OCI-LY7 (cell line): ENCODE measurements around the gene KAZN. TPM values are rescaled to one million over a fixed set of nuclear protein-coding genes. Genes with fewer than 3 reads are reported as not detected.

ENCODE experiments used
- BruUV-seq: library from RNA; stranded (reverse); fragments of 400-500 nt; replicated peaks from 2 replicates; lab custom pipeline; 2021; lab: Mats Ljungman, UMichigan
- CTCF ChIA-PET: fragments of 300-600 bp; sonication (Branson Sonifier 250); formaldehyde crosslinking; loops from one replicate; lab custom pipeline; 2022; ENCODE audit warnings: antibody characterized with exemption; ENCODE audit not compliant: unreplicated experiment; lab: Charles Lee
- POLR2A ChIA-PET: fragments of 300-600 bp; sonication (Branson Sonifier 250); formaldehyde crosslinking; loops from one replicate; lab custom pipeline; 2022; ENCODE audit warnings: antibody characterized with exemption; lab: Charles Lee
- DNase-seq: peaks from one replicate; pipeline ENCODE4 v3.0.0-alpha.2; 2015; ENCODE audit warnings: low spot score
- H2AFZ ChIP-seq: fragments of 200-600 bp; sonication (generic), shearing (Covaris generic); 2 replicates; pipeline ENCODE4 v1.6.1; 2014; ENCODE audit warnings: mild to moderate bottlenecking, antibody characterized with exemption, low read length, moderate library complexity
- H3K27ac ChIP-seq: fragments of 200-600 bp; sonication (generic); 2 replicates; pipeline ENCODE4 v1.5.1; 2014; ENCODE audit warnings: mixed run types, low read depth, mild to moderate bottlenecking, moderate library complexity, low read length, inconsistent platforms; ENCODE audit not compliant: poor library complexity, severe bottlenecking
- H3K36me3 ChIP-seq: fragments of 200-600 bp; sonication (generic); 2 replicates; pipeline ENCODE4 v1.6.1; 2014; ENCODE audit warnings: mild to moderate bottlenecking, antibody characterized with exemption, low read length, moderate library complexity, mixed read lengths; ENCODE audit not compliant: insufficient read depth
- H3K4me1 ChIP-seq: fragments of 200-600 bp; sonication (generic); 2 replicates; pipeline ENCODE4 v1.5.1; 2014; ENCODE audit warnings: mild to moderate bottlenecking, low read length; ENCODE audit not compliant: insufficient read depth, poor library complexity, severe bottlenecking
- H3K4me2 ChIP-seq: fragments of 200-600 bp; sonication (generic); 2 replicates; pipeline ENCODE4 v1.6.1; 2014; ENCODE audit warnings: mild to moderate bottlenecking, low read length
- H3K4me3 ChIP-seq: fragments of 200-600 bp; sonication (generic); 2 replicates; pipeline ENCODE4 v1.5.1; 2014; ENCODE audit warnings: mild to moderate bottlenecking, low read depth, low read length; ENCODE audit not compliant: poor library complexity, severe bottlenecking
- H3K79me2 ChIP-seq: fragments of 200-600 bp; sonication (generic); 2 replicates; pipeline ENCODE4 v1.6.1; 2016; ENCODE audit warnings: low read depth, mild to moderate bottlenecking, low read length, moderate library complexity, mixed read lengths; ENCODE audit not compliant: insufficient read depth
- H3K9me2 ChIP-seq: fragments of 200-600 bp; sonication (generic); 2 replicates; pipeline ENCODE4 v1.6.1; 2016; ENCODE audit warnings: mild to moderate bottlenecking, low read length, mixed read lengths; ENCODE audit not compliant: insufficient read depth
- H3K9me3 ChIP-seq: fragments of 200-600 bp; sonication (generic); 2 replicates; pipeline ENCODE4 v1.6.1; 2014; ENCODE audit warnings: mild to moderate bottlenecking, mixed run types, low read length, mixed read lengths
- H4K20me1 ChIP-seq: fragments of 200-600 bp; sonication (generic); 2 replicates; pipeline ENCODE4 v1.6.1; 2014; ENCODE audit warnings: mild to moderate bottlenecking, antibody characterized with exemption, low read length, moderate library complexity, mixed read lengths; ENCODE audit not compliant: insufficient read depth
- EZH2phosphoT487 ChIP-seq: fragments of 200-600 bp; sonication (generic); IDR thresholded peaks from 2 replicates; pipeline ENCODE4 v1.6.1; 2018; ENCODE audit warnings: low read depth, borderline replicate concordance, mild to moderate bottlenecking, mixed run types, antibody characterized with exemption, low read length, moderate library complexity, mixed read lengths
- intact Hi-C: fragments of 100-400 bp; cut with micrococcal nuclease; formaldehyde crosslinking; loops from one replicate; pipeline ENCODE4 v1.10.0; 2022; ENCODE audit not compliant: unreplicated experiment
- total RNA-seq, 2 experiments: library from RNA; depleted of rRNA in 1 of 2; stranded (reverse); fragments of >200 nt in 1 of 2; shearing (Covaris generic) in 1 of 2; gene quantifications; 2 replicates each; pipeline ENCODE4 v1.2.3, GENCODE V29; 2014 to 2022
- TF ChIP-seq, protein P1 (sequence below): fragments of 200-600 bp; sonication (generic); conservative IDR thresholded peaks from 2 replicates; pipeline ENCODE4 v1.5.1; 2014; ENCODE audit warnings: mild to moderate bottlenecking, antibody characterized with exemption, low read length, moderate library complexity, mixed read lengths

KAZN gene
- total RNA-seq, 2 experiments from 2014 or later, result 0.40 to 2.4 TPM

DNA sequence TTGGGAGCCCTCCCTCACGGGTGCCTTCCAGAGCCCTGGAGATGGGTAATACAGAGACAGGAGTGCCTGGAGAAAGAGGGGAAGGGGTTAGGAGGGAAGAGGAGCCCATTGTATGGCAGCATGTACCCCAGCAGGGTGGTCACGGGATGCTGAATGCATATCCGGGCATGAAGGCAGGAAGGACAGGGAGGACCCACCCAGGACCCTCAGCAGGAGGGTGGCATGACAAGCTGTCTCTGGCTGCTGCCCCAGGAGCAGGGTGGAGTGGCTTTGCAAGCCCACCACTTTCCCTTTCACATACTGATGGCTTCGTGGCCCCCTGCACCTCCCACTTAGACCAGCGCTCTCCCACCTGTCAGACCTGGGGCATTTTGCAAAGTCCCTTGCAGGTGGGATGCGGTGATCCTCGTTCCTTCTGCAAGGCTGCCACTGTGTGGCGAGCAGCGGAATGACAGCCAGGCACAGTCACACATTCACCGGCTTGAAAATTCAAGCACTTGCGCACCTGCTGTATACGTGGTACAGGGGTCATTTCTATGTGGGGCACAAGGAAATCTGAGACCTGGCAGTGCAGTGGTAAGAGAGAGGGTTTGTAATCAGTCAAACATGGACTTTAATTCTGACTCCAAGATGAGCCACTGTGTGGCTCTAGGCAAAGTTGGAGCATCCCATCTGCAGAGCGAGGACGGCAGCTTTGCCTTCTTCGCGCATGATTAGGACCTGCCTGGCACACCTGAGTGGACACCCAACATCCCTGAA is 501.8 kb downstream of the KAZN start:
- peak; percentile 68 for DNase-seq
- CTCF ChIA-PET, result interaction anchor here (1.6 kb wide), 1 partner anchor 10 kb away, joined by 7 read pairs; no protein-coding TSS in a partner anchor
- Histone ChIP-seq H3K9me3 (peaks cover 4% of the 10 kb centered on the region; the same call in 1 of the 2 replicates), H3K4me3 (no peak overlapping the region), H3K4me1 (peaks cover 11% of the 10 kb centered on the region), H2AFZ (no peak overlapping the region; the same call in 1 of the 2 replicates), H3K9me2 (no peaks in the 10 kb centered on the region), H4K20me1 (no peaks in the 10 kb centered on the region), H3K79me2 (no peaks in the 10 kb centered on the region), H3K36me3 (no peaks in the 10 kb centered on the region), H3K27ac (no peak overlapping the region), H3K4me2 (peak overlapping the region; percentile 34)
- no TSS peak for BruUV-seq
- intact Hi-C loops, result loop anchor here (1.0 to 10.0 kb wide), 3 partner anchors 38 to 1005 kb away; no protein-coding TSS in a partner anchor
- POLR2A ChIA-PET, result no interaction called here
- TF ChIP-seq, protein P1, sequence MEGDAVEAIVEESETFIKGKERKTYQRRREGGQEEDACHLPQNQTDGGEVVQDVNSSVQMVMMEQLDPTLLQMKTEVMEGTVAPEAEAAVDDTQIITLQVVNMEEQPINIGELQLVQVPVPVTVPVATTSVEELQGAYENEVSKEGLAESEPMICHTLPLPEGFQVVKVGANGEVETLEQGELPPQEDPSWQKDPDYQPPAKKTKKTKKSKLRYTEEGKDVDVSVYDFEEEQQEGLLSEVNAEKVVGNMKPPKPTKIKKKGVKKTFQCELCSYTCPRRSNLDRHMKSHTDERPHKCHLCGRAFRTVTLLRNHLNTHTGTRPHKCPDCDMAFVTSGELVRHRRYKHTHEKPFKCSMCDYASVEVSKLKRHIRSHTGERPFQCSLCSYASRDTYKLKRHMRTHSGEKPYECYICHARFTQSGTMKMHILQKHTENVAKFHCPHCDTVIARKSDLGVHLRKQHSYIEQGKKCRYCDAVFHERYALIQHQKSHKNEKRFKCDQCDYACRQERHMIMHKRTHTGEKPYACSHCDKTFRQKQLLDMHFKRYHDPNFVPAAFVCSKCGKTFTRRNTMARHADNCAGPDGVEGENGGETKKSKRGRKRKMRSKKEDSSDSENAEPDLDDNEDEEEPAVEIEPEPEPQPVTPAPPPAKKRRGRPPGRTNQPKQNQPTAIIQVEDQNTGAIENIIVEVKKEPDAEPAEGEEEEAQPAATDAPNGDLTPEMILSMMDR, result peak; percentile 92
- no peak for TF ChIP-seq EZH2phosphoT487

- H3K36me3 ChIP-seq, result no peaks in the 10 kb centered on the region
- DNase-seq, result no peak
- no peaks in the 10 kb centered on the region for H3K79me2 ChIP-seq
- H4K20me1 ChIP-seq, result no peaks in the 10 kb centered on the region
- CTCF ChIA-PET, result no interaction called here
- no TSS peak for BruUV-seq
- H3K4me2 ChIP-seq, result peak overlapping the region; percentile 34
- no peak overlapping the region for H3K27ac ChIP-seq
- no peak overlapping the region; the same call in 1 of the 2 replicates for H2AFZ ChIP-seq
- POLR2A ChIA-PET, result no interaction called here
- intact Hi-C loops, result loop anchor here (1.0 to 10.0 kb wide), 3 partner anchors 39 to 1006 kb away; no protein-coding TSS in a partner anchor
- TF ChIP-seq, protein P1, result no peak
- no peak for TF ChIP-seq EZH2phosphoT487
- H3K9me2 ChIP-seq, result no peaks in the 10 kb centered on the region
- H3K4me3 ChIP-seq, result no peak overlapping the region
- H3K9me3 ChIP-seq, result peaks cover 4% of the 10 kb centered on the region; the same call in 1 of the 2 replicates
- H3K4me1 ChIP-seq, result peaks cover 5% of the 10 kb centered on the region
These were observed 502.6 kb downstream of the KAZN start for GRCh38 chr1:15100880-15101760.
